HepG2 (cell line): ENCODE results near the gene FOSL2. TPM values are rescaled to one million over a fixed set of nuclear protein-coding genes. Genes with fewer than 3 reads are reported as not detected.

Experiments used
- ATAC-seq: fragments of 200-7000 bp; cut with Tn5 transposase; 3 replicates; pipeline ENCODE4 v1.9.1; 2020; ENCODE audit warnings: mild to moderate bottlenecking, moderate library complexity
- BruUV-seq: library from RNA; stranded (reverse); fragments of 400-500 nt; replicated peaks from 2 replicates; lab custom pipeline; 2021; lab: Mats Ljungman, UMichigan
- CTCF ChIA-PET: fragments of 300-600 bp; formaldehyde crosslinking; extraction: SDS; loops from one replicate; lab custom pipeline; 2021; ENCODE audit warnings: low total read pairs, inconsistent platforms, low intra/inter-chr PET ratio; lab: Yijun Ruan, JAX
- POLR2A ChIA-PET: fragments of 350-600 bp; sonication (Branson Sonifier 250); formaldehyde crosslinking; loops from one replicate; lab custom pipeline; 2020; ENCODE audit warnings: antibody characterized with exemption, inconsistent platforms; lab: Yijun Ruan, JAX
- DNase-seq: peaks from one replicate; pipeline ENCODE4 v3.0.0-alpha.2; 2015; ENCODE audit warnings: low spot score
- FAIRE-seq: peaks from 3 replicates; lab custom pipeline; 2011; peaks lifted over from hg19 to GRCh38; lab: Jason Lieb, UNC
- H2AFZ ChIP-seq: one replicate; pipeline ENCODE4 v1.6.1; 2011; ENCODE audit warnings: low read length, inconsistent platforms
- H3K27ac ChIP-seq: fragments of 300-600 bp; 3 replicates; pipeline ENCODE4 v1.8.0; 2011; ENCODE audit warnings: mixed run types, mild to moderate bottlenecking, mixed read lengths, low read length, inconsistent platforms; ENCODE audit not compliant: insufficient read depth; ENCODE audit errors: extremely low read length
- H3K27me3 ChIP-seq, 2 experiments: fragments of 200-600 bp in 1 of 2; 2 replicates in 1 of 2; 3 replicates in 1 of 2; pipeline versions ENCODE4 v1.6.0 to v1.8.0; 2011; ENCODE audit warnings: low read length in 2 of 2, mild to moderate bottlenecking in 2 of 2, moderate library complexity in 2 of 2, inconsistent platforms in 1 of 2; ENCODE audit not compliant: insufficient read depth in 2 of 2, control insufficient read depth in 1 of 2
- H3K36me3 ChIP-seq, 2 experiments: fragments of 200-600 bp in 1 of 2; replicated peaks in 1 of 2; 2 replicates in 1 of 2; 3 replicates in 1 of 2; pipeline versions ENCODE4 v1.5.1 to v1.8.0; 2011; ENCODE audit warnings: low read length in 2 of 2, inconsistent platforms in 1 of 2; ENCODE audit not compliant: insufficient read depth in 2 of 2, control insufficient read depth in 1 of 2
- H3K4me1 ChIP-seq: 2 replicates; pipeline ENCODE4 v1.5.1; 2012; ENCODE audit warnings: low read length, inconsistent platforms; ENCODE audit not compliant: insufficient read depth
- H3K4me2 ChIP-seq: 2 replicates; pipeline ENCODE4 v1.6.0; 2011; ENCODE audit warnings: low read depth, low read length, inconsistent platforms
- H3K4me3 ChIP-seq, 3 experiments: fragments of 200-600 bp in 1 of 3; sonication (generic), shearing (Covaris generic) in 1 of 3; replicated peaks in 1 of 3; 2 replicates each; pipeline ENCODE4 v1.5.1; 2011 to 2016; ENCODE audit warnings: low read length in 3 of 3, inconsistent platforms in 2 of 3, low read depth in 2 of 3, mild to moderate bottlenecking in 2 of 3, control low read depth in 1 of 3, mixed read lengths in 1 of 3; ENCODE audit not compliant: insufficient read depth in 1 of 3
- H3K79me2 ChIP-seq: one replicate; pipeline ENCODE4 v1.6.1; 2011; ENCODE audit warnings: low read length, inconsistent platforms; ENCODE audit not compliant: insufficient read depth
- H3K9ac ChIP-seq: 2 replicates; pipeline ENCODE4 v1.6.0; 2011; ENCODE audit warnings: mild to moderate bottlenecking, low read depth, low read length, inconsistent platforms; ENCODE audit not compliant: insufficient read depth
- H3K9me3 ChIP-seq: 2 replicates; pipeline ENCODE4 v1.5.1; 2012; ENCODE audit warnings: mild to moderate bottlenecking, low read length
- H4K20me1 ChIP-seq: 2 replicates; pipeline ENCODE4 v1.6.0; 2011; ENCODE audit warnings: inconsistent platforms, mild to moderate bottlenecking, low read length, moderate library complexity; ENCODE audit not compliant: insufficient read depth
- FOXK1 ChIP-seq: sonication (generic); formaldehyde crosslinking; IDR thresholded peaks from 2 replicates; pipeline ENCODE4 v1.4.0; 2020; ENCODE audit warnings: low read depth, missing genetic modification reagents, borderline replicate concordance
- MAFK ChIP-seq, 2 experiments: IDR thresholded peaks in 1 of 2; conservative IDR thresholded peaks in 1 of 2; 2 replicates each; pipeline ENCODE4 v1.6.1; 2011; ENCODE audit warnings: improper control_type of control experiment in 2 of 2, low read length in 2 of 2
- MIXL1 ChIP-seq: IDR thresholded peaks from 2 replicates; pipeline ENCODE4 v1.6.1; 2016
- WGBS: methylation state at CpG from one replicate; pipeline ENCODE4 v1.1.6; 2017; ENCODE audit warnings: low lambda C conversion rate; 5-methylcytosine and 5-hydroxymethylcytosine counted together
- in situ Hi-C: cut with HindIII; loops from 2 replicates; pipeline ENCODE4 v1.10.0; 2017; ENCODE audit warnings: low pct_unique_long_range_greater_than_20kb; ENCODE audit not compliant: extremely low pct_ligation_motif_present
- intact Hi-C: fragments of 100-400 bp; cut with micrococcal nuclease; formaldehyde crosslinking; loops from one replicate; pipeline ENCODE4 v1.10.0; 2022; ENCODE audit not compliant: unreplicated experiment
- polyA plus RNA-seq, 8 experiments: library from polyadenylated mRNA; depleted of rRNA in 3 of 8; stranded (reverse) in 7 of 8; unstranded in 1 of 8; fragments of >200 nt; fragmentation: Illumina TruSeq in 4 of 8; extraction: Trizol in 4 of 8; gene quantifications; 2 replicates each; pipeline versions ENCODE4 v1.2.1 to v1.2.3, GENCODE V29; 2011 to 2016; ENCODE audit warnings: low read depth in 4 of 8, missing spikeins in 1 of 8, mixed read lengths in 1 of 8; ENCODE audit not compliant: insufficient read depth in 1 of 8
- total RNA-seq, 5 experiments: library from RNA; depleted of rRNA; stranded (reverse); fragments of >200 nt; fragmentation: Illumina TruSeq; extraction: Trizol; gene quantifications; 2 replicates each; pipeline ENCODE4 v1.2.3, GENCODE V29; 2016; ENCODE audit warnings: low read depth in 1 of 5
- TF ChIP-seq, protein P1 (sequence below): sonication (generic); formaldehyde crosslinking; IDR thresholded peaks from 2 replicates; pipeline ENCODE4 v1.4.0; 2020; ENCODE audit warnings: missing genetic modification reagents
- TF ChIP-seq, protein P2 (sequence below): sonication (generic); formaldehyde crosslinking; IDR thresholded peaks from 2 replicates; pipeline ENCODE4 v1.8.0; 2022; ENCODE audit warnings: low read depth, missing genetic modification reagents
- TF ChIP-seq, protein P3 (sequence below): sonication (generic); formaldehyde crosslinking; IDR thresholded peaks from 2 replicates; pipeline ENCODE4 v1.5.1; 2020; ENCODE audit warnings: mild to moderate bottlenecking, missing genetic modification reagents, borderline replicate concordance

FOSL2 gene
- total and polyA plus RNA-seq, 2 of the 13 experiments (the other 11 are each of a cell fraction or from before 2014, with no cell fraction given) = 3.4 to 18.1 TPM

DNA sequence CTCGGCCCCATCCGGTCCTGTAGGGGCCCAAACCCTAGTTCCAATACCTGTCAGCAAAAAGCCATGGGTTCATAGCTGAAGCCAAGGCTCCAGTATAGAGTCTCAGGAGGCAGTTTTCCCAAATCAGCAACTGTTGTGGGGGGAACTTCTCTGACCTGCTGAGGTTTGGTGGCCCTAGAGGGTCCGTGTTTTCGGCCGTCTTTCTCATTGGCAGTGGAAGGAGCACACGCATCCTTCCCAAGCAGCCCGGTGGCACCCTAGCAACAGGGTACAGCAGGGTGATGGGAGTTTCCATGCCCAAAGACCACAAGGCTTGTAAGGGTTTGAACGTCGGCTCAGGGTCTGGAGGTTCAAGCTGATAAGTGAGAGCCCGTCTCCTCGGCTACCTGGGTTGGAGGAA is 6.6 kb downstream of the FOSL2 start:
- TF ChIP-seq MAFK (conservative IDR thresholded peaks at IDR 0.05 in 1 of 2, IDR thresholded peaks at IDR 0.05 in 1 of 2; ENCODE audit: low read length in 2 of 2) = peak in 1 of 2 experiments; percentile 28; a peak in 1 of 4 replicates
- TF ChIP-seq, protein P1, sequence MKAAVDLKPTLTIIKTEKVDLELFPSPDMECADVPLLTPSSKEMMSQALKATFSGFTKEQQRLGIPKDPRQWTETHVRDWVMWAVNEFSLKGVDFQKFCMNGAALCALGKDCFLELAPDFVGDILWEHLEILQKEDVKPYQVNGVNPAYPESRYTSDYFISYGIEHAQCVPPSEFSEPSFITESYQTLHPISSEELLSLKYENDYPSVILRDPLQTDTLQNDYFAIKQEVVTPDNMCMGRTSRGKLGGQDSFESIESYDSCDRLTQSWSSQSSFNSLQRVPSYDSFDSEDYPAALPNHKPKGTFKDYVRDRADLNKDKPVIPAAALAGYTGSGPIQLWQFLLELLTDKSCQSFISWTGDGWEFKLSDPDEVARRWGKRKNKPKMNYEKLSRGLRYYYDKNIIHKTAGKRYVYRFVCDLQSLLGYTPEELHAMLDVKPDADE (CRISPR knock-in tag) = no peak
- H3K9me3 ChIP-seq = no peaks in the 10 kb centered on the region
- FAIRE-seq (no peak), ATAC-seq (no peak), DNase-seq (no peak)
- no peak overlapping the region for H3K4me3 ChIP-seq
- ChIA-PET CTCF (no interaction called here), POLR2A (no interaction called here)
- H3K4me2 ChIP-seq = no peak overlapping the region
- H3K27me3 ChIP-seq = no peaks in the 10 kb centered on the region; a peak in 1 of 5 replicates
- WGBS = 97% methylated on average over 11 of the region's 11 CpGs
- peaks cover 50% of the 10 kb centered on the region for H3K4me1 ChIP-seq
- intact Hi-C loops = loop anchor here (10.0 kb wide), 1 partner anchor 224 kb away; no protein-coding TSS in a partner anchor
- H3K79me2 ChIP-seq = peaks cover 79% of the 10 kb centered on the region
- no peak overlapping the region for H3K9ac ChIP-seq
- in situ Hi-C loops = loop anchor here (10.0 kb wide), 2 partner anchors 644 to 694 kb away; no protein-coding TSS in a partner anchor
- peaks cover 13 to 31% of the 10 kb centered on the region in 2 experiments for H3K36me3 ChIP-seq
- no peak overlapping the region for H2AFZ ChIP-seq
- H4K20me1 ChIP-seq = peaks cover 83% of the 10 kb centered on the region
- BruUV-seq = no TSS peak
- no peak overlapping the region for H3K27ac ChIP-seq

DNA sequence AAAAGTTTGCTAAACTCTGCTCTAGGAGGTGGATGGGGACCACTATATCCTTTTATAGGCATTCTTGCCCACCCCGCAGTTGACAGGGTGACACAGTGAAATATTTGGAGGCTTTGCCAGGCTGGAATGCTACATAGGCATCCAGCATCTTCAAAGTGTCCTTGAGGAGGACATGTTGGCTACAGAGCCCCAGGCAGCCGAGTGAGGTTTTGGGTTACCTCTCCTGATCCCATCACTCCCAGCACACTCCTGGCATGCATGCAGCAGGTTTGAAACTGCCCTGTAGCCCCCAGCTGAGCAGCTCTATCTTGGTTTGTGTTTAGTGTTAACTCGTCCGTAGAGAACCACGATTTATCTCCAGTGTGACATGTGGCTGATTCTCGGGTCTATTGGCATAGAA is 7.3 kb downstream of the FOSL2 start:
- H3K4me1 ChIP-seq = peaks cover 50% of the 10 kb centered on the region
- ChIA-PET POLR2A (no interaction called here), CTCF (no interaction called here)
- peaks cover 20 to 38% of the 10 kb centered on the region in 2 experiments for H3K36me3 ChIP-seq
- ATAC-seq (no peak), DNase-seq (no peak), FAIRE-seq (no peak)
- intact Hi-C loops = loop anchor here (10.0 kb wide), 1 partner anchor 225 kb away; no protein-coding TSS in a partner anchor
- TF ChIP-seq, protein P2, sequence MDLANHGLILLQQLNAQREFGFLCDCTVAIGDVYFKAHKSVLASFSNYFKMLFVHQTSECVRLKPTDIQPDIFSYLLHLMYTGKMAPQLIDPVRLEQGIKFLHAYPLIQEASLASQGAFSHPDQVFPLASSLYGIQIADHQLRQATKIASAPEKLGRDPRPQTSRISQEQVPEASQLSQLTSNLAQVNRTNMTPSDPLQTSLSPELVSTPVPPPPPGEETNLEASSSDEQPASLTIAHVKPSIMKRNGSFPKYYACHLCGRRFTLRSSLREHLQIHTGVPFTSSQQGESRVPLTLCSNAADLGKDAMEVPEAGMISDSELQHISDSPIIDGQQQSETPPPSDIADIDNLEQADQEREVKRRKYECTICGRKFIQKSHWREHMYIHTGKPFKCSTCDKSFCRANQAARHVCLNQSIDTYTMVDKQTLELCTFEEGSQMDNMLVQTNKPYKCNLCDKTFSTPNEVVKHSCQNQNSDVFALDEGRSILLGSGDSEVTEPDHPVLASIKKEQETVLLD = no peak
- TF ChIP-seq, protein P3, sequence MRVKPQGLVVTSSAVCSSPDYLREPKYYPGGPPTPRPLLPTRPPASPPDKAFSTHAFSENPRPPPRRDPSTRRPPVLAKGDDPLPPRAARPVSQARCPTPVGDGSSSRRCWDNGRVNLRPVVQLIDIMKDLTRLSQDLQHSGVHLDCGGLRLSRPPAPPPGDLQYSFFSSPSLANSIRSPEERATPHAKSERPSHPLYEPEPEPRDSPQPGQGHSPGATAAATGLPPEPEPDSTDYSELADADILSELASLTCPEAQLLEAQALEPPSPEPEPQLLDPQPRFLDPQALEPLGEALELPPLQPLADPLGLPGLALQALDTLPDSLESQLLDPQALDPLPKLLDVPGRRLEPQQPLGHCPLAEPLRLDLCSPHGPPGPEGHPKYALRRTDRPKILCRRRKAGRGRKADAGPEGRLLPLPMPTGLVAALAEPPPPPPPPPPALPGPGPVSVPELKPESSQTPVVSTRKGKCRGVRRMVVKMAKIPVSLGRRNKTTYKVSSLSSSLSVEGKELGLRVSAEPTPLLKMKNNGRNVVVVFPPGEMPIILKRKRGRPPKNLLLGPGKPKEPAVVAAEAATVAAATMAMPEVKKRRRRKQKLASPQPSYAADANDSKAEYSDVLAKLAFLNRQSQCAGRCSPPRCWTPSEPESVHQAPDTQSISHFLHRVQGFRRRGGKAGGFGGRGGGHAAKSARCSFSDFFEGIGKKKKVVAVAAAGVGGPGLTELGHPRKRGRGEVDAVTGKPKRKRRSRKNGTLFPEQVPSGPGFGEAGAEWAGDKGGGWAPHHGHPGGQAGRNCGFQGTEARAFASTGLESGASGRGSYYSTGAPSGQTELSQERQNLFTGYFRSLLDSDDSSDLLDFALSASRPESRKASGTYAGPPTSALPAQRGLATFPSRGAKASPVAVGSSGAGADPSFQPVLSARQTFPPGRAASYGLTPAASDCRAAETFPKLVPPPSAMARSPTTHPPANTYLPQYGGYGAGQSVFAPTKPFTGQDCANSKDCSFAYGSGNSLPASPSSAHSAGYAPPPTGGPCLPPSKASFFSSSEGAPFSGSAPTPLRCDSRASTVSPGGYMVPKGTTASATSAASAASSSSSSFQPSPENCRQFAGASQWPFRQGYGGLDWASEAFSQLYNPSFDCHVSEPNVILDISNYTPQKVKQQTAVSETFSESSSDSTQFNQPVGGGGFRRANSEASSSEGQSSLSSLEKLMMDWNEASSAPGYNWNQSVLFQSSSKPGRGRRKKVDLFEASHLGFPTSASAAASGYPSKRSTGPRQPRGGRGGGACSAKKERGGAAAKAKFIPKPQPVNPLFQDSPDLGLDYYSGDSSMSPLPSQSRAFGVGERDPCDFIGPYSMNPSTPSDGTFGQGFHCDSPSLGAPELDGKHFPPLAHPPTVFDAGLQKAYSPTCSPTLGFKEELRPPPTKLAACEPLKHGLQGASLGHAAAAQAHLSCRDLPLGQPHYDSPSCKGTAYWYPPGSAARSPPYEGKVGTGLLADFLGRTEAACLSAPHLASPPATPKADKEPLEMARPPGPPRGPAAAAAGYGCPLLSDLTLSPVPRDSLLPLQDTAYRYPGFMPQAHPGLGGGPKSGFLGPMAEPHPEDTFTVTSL = 0 out of 2 replicates have a peak, but pooled peaks have one; percentile 17
- TF ChIP-seq FOXK1 (no peak), MIXL1 (CRISPR knock-in tag) (no peak)
- peaks cover 81% of the 10 kb centered on the region for H4K20me1 ChIP-seq
- H3K4me3 ChIP-seq = no peak overlapping the region
- no peaks in the 10 kb centered on the region for H3K9me3 ChIP-seq
- H3K27me3 ChIP-seq = no peaks in the 10 kb centered on the region; a peak in 1 of 5 replicates
- no peak overlapping the region for H2AFZ ChIP-seq
- no peak overlapping the region for H3K27ac ChIP-seq
- peaks cover 72% of the 10 kb centered on the region for H3K79me2 ChIP-seq
- in situ Hi-C loops = loop anchor here (10.0 kb wide), 3 partner anchors 515 to 695 kb away; no protein-coding TSS in a partner anchor
- no TSS peak for BruUV-seq
- no peak overlapping the region for H3K4me2 ChIP-seq
- H3K9ac ChIP-seq = no peak overlapping the region
- 93% methylated on average over 5 of the region's 6 CpGs for WGBS
